ENCODE results near the gene RNF168.

DNA sequence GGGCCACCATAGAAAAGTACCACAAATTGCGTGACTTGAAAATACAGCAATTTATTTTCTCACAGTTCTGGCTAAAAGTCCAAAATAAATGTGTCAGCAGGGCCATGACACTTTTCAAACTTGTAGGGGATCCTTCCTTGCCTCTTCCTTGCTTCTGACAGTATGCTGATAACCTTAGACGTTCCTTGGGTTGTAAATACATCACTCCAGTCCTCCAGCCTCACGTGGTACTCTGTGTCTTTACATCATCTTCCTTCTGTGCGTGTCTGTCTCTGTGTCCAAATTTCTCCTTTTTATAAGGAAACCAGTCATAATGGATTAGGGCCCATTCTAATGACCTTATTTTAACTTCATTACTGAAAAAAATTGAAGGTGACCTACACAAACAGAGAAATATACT lies 7.4 kb downstream of the RNF168 start:
- TF ChIP-seq ZNF384 (IDR thresholded peaks at IDR 0.05) (no peak), FOXM1 (IDR thresholded peaks at IDR 0.05; ENCODE audit: borderline replicate concordance) (no peak), SP1 (IDR thresholded peaks at IDR 0.05) (no peak)
